K562 (cell line): ENCODE results near the gene FAM107B. TPM values are rescaled to one million over a fixed set of nuclear protein-coding genes. Genes with fewer than 3 reads are reported as not detected.

ENCODE experiments used
- ATAC-seq: fragments of 200-7000 bp; cut with Tn5 transposase; 3 replicates; pipeline ENCODE4 v1.9.1; 2020; ENCODE audit warnings: moderate library complexity
- BruUV-seq: library from RNA; stranded (reverse); fragments of 400-500 nt; replicated peaks from 2 replicates; lab custom pipeline; 2021; lab: Mats Ljungman, UMichigan
- CTCF ChIA-PET: fragments of 300-600 bp; formaldehyde crosslinking; extraction: SDS; loops from one replicate; lab custom pipeline; 2021; ENCODE audit warnings: low intra/inter-chr PET ratio; lab: Yijun Ruan, JAX
- POLR2A ChIA-PET: fragments of 300-600, 350-650 bp; sonication (Branson Sonifier 250); formaldehyde crosslinking; extraction: SDS; loops from one replicate; lab custom pipeline; 2021; ENCODE audit warnings: antibody characterized with exemption, inconsistent platforms; lab: Yijun Ruan, JAX
- DNase-seq, 4 experiments: peaks; one replicate each; pipeline versions ENCODE4 v3.0.0 to v3.0.0-alpha.2; 2011 to 2018; ENCODE audit warnings: low spot score in 3 of 4, mixed read lengths in 3 of 4; ENCODE audit errors: extremely low read depth in 1 of 4
- FAIRE-seq: peaks from 2 replicates; lab custom pipeline; 2011; peaks lifted over from hg19 to GRCh38; lab: Jason Lieb, UNC
- H2AFZ ChIP-seq: 2 replicates; pipeline ENCODE4 v1.6.0; 2011; ENCODE audit warnings: low read depth, low read length, control low read depth, inconsistent platforms
- H3K27ac ChIP-seq: fragments of 200-600 bp; 3 replicates; pipeline ENCODE4 v1.8.0; 2011; ENCODE audit warnings: low read depth, mild to moderate bottlenecking, control low read depth, inconsistent platforms, low read length, moderate library complexity, mixed read lengths; ENCODE audit errors: extremely low read depth
- H3K27me3 ChIP-seq, 2 experiments: fragments of 300-600 bp in 1 of 2; 2 replicates in 1 of 2; 3 replicates in 1 of 2; pipeline versions ENCODE4 v1.6.0 to v1.8.0; 2011; ENCODE audit warnings: inconsistent platforms in 2 of 2, low read length in 2 of 2, mild to moderate bottlenecking in 1 of 2, mixed read lengths in 1 of 2, moderate library complexity in 1 of 2; ENCODE audit not compliant: control insufficient read depth in 2 of 2, insufficient read depth in 2 of 2
- H3K36me3 ChIP-seq: fragments of 300-600 bp; 3 replicates; pipeline ENCODE4 v1.8.0; 2011; ENCODE audit warnings: mild to moderate bottlenecking, low read length, inconsistent platforms; ENCODE audit not compliant: control insufficient read depth, insufficient read depth
- H3K4me1 ChIP-seq, 2 experiments: fragments of 200-600 bp in 1 of 2; replicated peaks in 1 of 2; 2 replicates in 1 of 2; 3 replicates in 1 of 2; pipeline versions ENCODE4 v1.5.1 to v1.8.0; 2011; ENCODE audit warnings: inconsistent platforms in 2 of 2, low read length in 2 of 2, mild to moderate bottlenecking in 1 of 2, mixed read lengths in 1 of 2, moderate library complexity in 1 of 2; ENCODE audit not compliant: control insufficient read depth in 2 of 2, insufficient read depth in 2 of 2
- H3K4me2 ChIP-seq: 2 replicates; pipeline ENCODE4 v1.6.1; 2011; ENCODE audit warnings: low read length, control low read depth, inconsistent platforms, mixed read lengths; ENCODE audit not compliant: insufficient read depth
- H3K4me3 ChIP-seq: fragments of 200-600 bp; sonication (generic), shearing (Covaris generic); 2 replicates; pipeline ENCODE4 v1.5.1; 2016; ENCODE audit warnings: control low read depth, inconsistent platforms
- H3K79me2 ChIP-seq: fragments of 200-600 bp; 3 replicates; pipeline ENCODE4 v1.8.0; 2011; ENCODE audit warnings: low read length, inconsistent platforms; ENCODE audit not compliant: control insufficient read depth, insufficient read depth
- H3K9ac ChIP-seq, 2 experiments: 2 replicates each; pipeline versions ENCODE4 v1.6.0 to v1.6.1; 2011; ENCODE audit warnings: low read depth in 2 of 2, low read length in 2 of 2, control low read depth in 1 of 2, inconsistent platforms in 1 of 2, mild to moderate bottlenecking in 1 of 2, mixed read lengths in 1 of 2; ENCODE audit not compliant: insufficient read depth in 1 of 2
- H3K9me1 ChIP-seq: one replicate; pipeline ENCODE4 v1.6.0; 2011; ENCODE audit warnings: inconsistent platforms, mild to moderate bottlenecking, low read length, moderate library complexity; ENCODE audit not compliant: control insufficient read depth, insufficient read depth
- H3K9me3 ChIP-seq: replicated peaks from 2 replicates; pipeline ENCODE4 v1.5.1; 2011; ENCODE audit warnings: low read depth, low read length, inconsistent platforms; ENCODE audit not compliant: control insufficient read depth, insufficient read depth
- H4K20me1 ChIP-seq: replicated peaks from 2 replicates; pipeline ENCODE4 v1.6.1; 2011; ENCODE audit warnings: low read length, inconsistent platforms, mixed read lengths; ENCODE audit not compliant: control insufficient read depth, insufficient read depth
- CSDE1 ChIP-seq, 2 experiments: fragments of 450-650 bp; IDR thresholded peaks; 2 replicates each; pipeline ENCODE4 v1.6.1; 2016; ENCODE audit warnings: mild to moderate bottlenecking in 1 of 2
- FOXJ2 ChIP-seq: fragments of 200-800 bp; sonication (Bioruptor generic); IDR thresholded peaks from 2 replicates; pipeline ENCODE4 v1.6.1; 2016; ENCODE audit warnings: missing genetic modification characterization, missing compliant biosample characterization
- HCFC1 ChIP-seq: IDR thresholded peaks from 2 replicates; pipeline ENCODE4 v1.6.1; 2012; ENCODE audit warnings: low read depth, low read length, improper control_type of control experiment
- L3MBTL2 ChIP-seq: fragments of 450-650 bp; IDR thresholded peaks from 2 replicates; pipeline ENCODE4 v1.6.1; 2016; ENCODE audit warnings: mild to moderate bottlenecking, moderate library complexity
- MTF1 ChIP-seq: fragments of 250-450 bp; sonication (Bioruptor Pico); IDR thresholded peaks from 2 replicates; pipeline ENCODE4 v1.9.0; 2021; ENCODE audit warnings: moderate library complexity, mild to moderate bottlenecking, inconsistent platforms, borderline replicate concordance
- MYC ChIP-seq, 2 experiments: fragments of 250-450 bp in 1 of 2; sonication (Bioruptor Pico) in 1 of 2; IDR thresholded peaks; 2 replicates each; pipeline versions ENCODE4 v1.5.1 to v1.6.1; 2012 to 2021; ENCODE audit warnings: low read depth in 2 of 2, borderline replicate concordance in 1 of 2, improper control_type of control experiment in 1 of 2, low read length in 1 of 2, mild to moderate bottlenecking in 1 of 2, moderate library complexity in 1 of 2
- NONO ChIP-seq, 2 experiments: fragments of 200-400 bp in 1 of 2; fragments of 450-650 bp in 1 of 2; formaldehyde crosslinking in 1 of 2; IDR thresholded peaks; 2 replicates each; pipeline ENCODE4 v1.6.1; 2017; ENCODE audit warnings: low read depth in 2 of 2, mild to moderate bottlenecking in 2 of 2, moderate library complexity in 2 of 2, low read length in 1 of 2
- NR0B1 ChIP-seq: fragments of 450-650 bp; IDR thresholded peaks from one replicate; pipeline ENCODE4 v1.6.1; 2018; ENCODE audit warnings: mild to moderate bottlenecking, moderate library complexity; ENCODE audit not compliant: partially characterized antibody
- SMAD3 ChIP-seq: fragments of 450-650 bp; formaldehyde crosslinking; conservative IDR thresholded peaks from 2 replicates; pipeline ENCODE4 v1.4.0; 2020; ENCODE audit warnings: mild to moderate bottlenecking
- ZNF175 ChIP-seq: fragments of 200-800 bp; sonication (Bioruptor generic); IDR thresholded peaks from 2 replicates; pipeline ENCODE4 v1.6.1; 2016; ENCODE audit warnings: low read depth, mild to moderate bottlenecking, missing genetic modification characterization, missing compliant biosample characterization
- ZNF212 ChIP-seq: fragments of 450-650 bp; formaldehyde crosslinking; IDR thresholded peaks from 2 replicates; pipeline ENCODE4 v1.4.0; 2020; ENCODE audit warnings: mild to moderate bottlenecking
- ZNF644 ChIP-seq: fragments of 200-800 bp; sonication (Bioruptor generic); IDR thresholded peaks from 2 replicates; pipeline ENCODE4 v1.6.1; 2016; ENCODE audit warnings: low read depth, missing genetic modification characterization, missing compliant biosample characterization
- WGBS: fragments of 100-300 bp; shearing (Covaris generic); methylation state at CpG from one replicate; pipeline ENCODE4 v1.1.6; 2016; ENCODE audit warnings: low coverage, mixed read lengths; ENCODE audit not compliant: insufficient coverage; ENCODE audit errors: missing lambda C conversion rate; 5-methylcytosine and 5-hydroxymethylcytosine counted together
- in situ Hi-C: fragments of 300-500 bp; cut with MboI; formaldehyde crosslinking; loops from 4 replicates; pipeline ENCODE4 v1.15.0; 2018; ENCODE audit warnings: inconsistent platforms, mixed read lengths
- intact Hi-C: fragments of 100-400 bp; cut with micrococcal nuclease; formaldehyde crosslinking; loops from 2 replicates; pipeline ENCODE4 v1.14.2; 2022
- polyA plus RNA-seq, 8 experiments: library from polyadenylated mRNA; depleted of rRNA in 4 of 8; stranded (reverse) in 5 of 8; unstranded in 3 of 8; fragments of >200 nt; fragmentation: Nextera tagmentation in 2 of 8; fragmentation: Illumina TruSeq in 1 of 8; extraction: Ambion mirVana in 2 of 8; extraction: Trizol in 1 of 8; gene quantifications; 2 replicates each; pipeline versions ENCODE4 v1.2.1 to v1.2.3, GENCODE V29; 2011 to 2014; ENCODE audit warnings: inconsistent platforms in 1 of 8, missing spikeins in 1 of 8
- total RNA-seq, 7 experiments: library from RNA; depleted of rRNA in 6 of 7; stranded (reverse); fragments of >200 nt in 6 of 7; fragmentation: Illumina TruSeq in 2 of 7; extraction: Trizol in 2 of 7; gene quantifications; 2 replicates each; pipeline versions ENCODE4 v1.2.1 to v1.2.3, GENCODE V29; 2011 to 2021; ENCODE audit warnings: low replicate concordance in 1 of 7

Gene FAM107B
- total and polyA plus RNA-seq, 9 of the 15 experiments (the other 6 are each of a cell fraction or from before 2014, with no cell fraction given) = 0.40 to 2.8 (median 1.4) TPM

DNA sequence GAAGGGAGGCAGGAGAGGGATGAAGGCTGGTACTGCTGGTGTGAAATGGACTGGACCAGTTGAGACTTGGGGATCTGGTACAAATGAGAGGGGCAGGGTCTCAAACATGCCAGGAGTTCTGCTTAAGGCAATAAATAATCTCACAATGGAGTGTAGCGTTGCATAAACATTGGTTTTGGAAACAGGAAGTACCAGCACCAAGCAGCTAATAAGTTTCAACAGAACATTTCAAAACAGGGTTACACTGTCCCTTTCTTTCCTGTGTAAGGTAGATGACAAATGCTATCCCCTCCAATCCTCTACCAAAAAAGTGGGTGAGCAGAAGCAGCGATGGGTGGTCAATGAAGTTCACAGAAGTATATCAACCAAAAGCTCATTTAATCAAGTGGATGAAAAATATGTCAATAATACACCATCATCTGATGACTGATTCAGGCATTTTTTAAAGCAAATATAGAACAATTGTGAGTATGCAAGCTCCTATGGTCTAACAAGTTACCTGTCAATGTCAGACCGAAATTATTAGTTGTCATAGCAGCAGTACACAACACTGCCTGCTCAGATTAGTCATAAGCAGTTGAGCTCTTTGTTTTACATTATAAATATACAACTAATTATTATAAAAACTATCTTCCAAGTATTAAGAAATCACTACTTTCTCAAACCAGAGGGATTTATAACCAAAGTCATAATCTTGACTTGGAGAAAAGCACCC is 220.0 kb downstream of the FAM107B start:
- BruUV-seq = no TSS peak
- 0% methylated on average over 3 of the region's 3 CpGs for WGBS

DNA sequence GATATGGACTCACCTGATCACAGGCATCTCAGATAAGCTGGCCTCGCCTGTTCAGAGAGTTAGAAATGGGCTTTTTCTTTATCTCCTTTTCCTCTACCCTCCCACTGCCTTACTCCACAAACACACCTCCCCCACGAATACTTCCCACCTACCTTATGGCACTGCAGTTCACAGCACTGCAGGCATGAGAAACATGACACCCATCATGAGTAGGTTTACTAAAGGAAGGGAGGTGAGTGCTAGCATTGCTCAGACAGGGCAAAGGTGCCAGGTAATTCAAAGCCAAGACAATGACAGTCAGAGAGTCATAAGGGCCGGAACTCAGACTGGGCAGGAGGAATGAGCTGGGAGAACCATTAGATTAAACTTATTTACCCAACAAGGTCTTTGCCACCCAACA is 220.6 kb downstream of the FAM107B start:
- CTCF ChIA-PET = no interaction called here
- H3K9ac ChIP-seq = no peak overlapping the region
- H3K4me3 ChIP-seq = no peak overlapping the region
- in situ Hi-C loops = no loop called here
- H3K9me3 ChIP-seq = no peaks in the 10 kb centered on the region
- FAIRE-seq = no peak
- intact Hi-C loops = no loop called here
- H3K4me2 ChIP-seq = no peak overlapping the region
- no peaks in the 10 kb centered on the region for H3K79me2 ChIP-seq
- TF ChIP-seq CSDE1 (IDR thresholded peaks at IDR 0.05) = no peak
- no peak for TF ChIP-seq ZNF175 (CRISPR knock-in tag)
- TF ChIP-seq MTF1 (CRISPR knock-in tag) = no peak
- no peak for TF ChIP-seq ZNF212 (CRISPR knock-in tag)
- no peak for TF ChIP-seq NR0B1
- TF ChIP-seq L3MBTL2 = no peak
- no peak for TF ChIP-seq SMAD3
- no peak for TF ChIP-seq ZNF644 (tag)
- TF ChIP-seq NONO (IDR thresholded peaks at IDR 0.05; ENCODE audit: low read depth in 2 of 2, low read length in 1 of 2) = no peak
- no peak for DNase-seq
- H3K4me1 ChIP-seq = no peaks in the 10 kb centered on the region; a peak in 1 of 5 replicates
- no peaks in the 10 kb centered on the region for H3K9me1 ChIP-seq
- POLR2A ChIA-PET = no interaction called here
- no TSS peak for BruUV-seq
- no peak overlapping the region for H3K27ac ChIP-seq
- H4K20me1 ChIP-seq = no peaks in the 10 kb centered on the region
- H3K36me3 ChIP-seq = no peaks in the 10 kb centered on the region
- WGBS = 3% methylated on average over 3 of the region's 3 CpGs
- no peak overlapping the region for H2AFZ ChIP-seq
- ATAC-seq = no peak
- peaks cover 6 to 22% of the 10 kb centered on the region in 2 experiments; a peak in 3 of 5 replicates for H3K27me3 ChIP-seq

More for the DNA sequence above, 220.0 kb downstream of the FAM107B start:
- TF ChIP-seq SMAD3 (no peak), FOXJ2 (no peak), HCFC1 (no peak), MYC (IDR thresholded peaks at IDR 0.05; ENCODE audit: low read depth, low read length) (no peak), MYC (CRISPR knock-in tag; IDR thresholded peaks at IDR 0.05; ENCODE audit: borderline replicate concordance, low read depth) (no peak)
- no peak overlapping the region for H3K4me2 ChIP-seq
- no peaks in the 10 kb centered on the region for H3K9me3 ChIP-seq
- H3K36me3 ChIP-seq = no peaks in the 10 kb centered on the region
- no peak for ATAC-seq
- FAIRE-seq = no peak
- no peaks in the 10 kb centered on the region; a peak in 1 of 5 replicates for H3K4me1 ChIP-seq
- intact Hi-C loops = loop anchor here (5.0 kb wide), 1 partner anchor 57 kb away; no protein-coding TSS in a partner anchor
- no peak overlapping the region for H3K4me3 ChIP-seq
- no peak overlapping the region for H3K27ac ChIP-seq
- H3K9ac ChIP-seq = no peak overlapping the region
- no peaks in the 10 kb centered on the region for H3K9me1 ChIP-seq
- POLR2A ChIA-PET = no interaction called here
- H3K27me3 ChIP-seq = peaks cover 6 to 25% of the 10 kb centered on the region in 2 experiments; a peak in 3 of 5 replicates
- no peak for DNase-seq
- no peaks in the 10 kb centered on the region for H3K79me2 ChIP-seq
- CTCF ChIA-PET = no interaction called here
- no peaks in the 10 kb centered on the region for H4K20me1 ChIP-seq
- in situ Hi-C loops = no loop called here
- H2AFZ ChIP-seq = no peak overlapping the region
